Testis (tissue), 3 donors: ENCODE data around the gene INTS6. TPM values are rescaled to one million over a fixed set of nuclear protein-coding genes. Genes with fewer than 3 reads are reported as not detected.

Experiments
- DNase-seq: peaks from one replicate; pipeline ENCODE4 v3.0.0-alpha.2; 2019
- H3K27ac ChIP-seq, 2 donors: fragments of 200-600 bp; sonication (generic); one replicate each; pipeline ENCODE4 v1.5.1; 2019
- H3K27me3 ChIP-seq: fragments of 200-600 bp; sonication (generic); one replicate; pipeline ENCODE4 v1.5.1; 2019
- H3K36me3 ChIP-seq: fragments of 200-600 bp; sonication (generic); one replicate; pipeline ENCODE4 v1.5.1; 2017; ENCODE audit warnings: low read depth; ENCODE audit errors: missing control alignments
- H3K4me1 ChIP-seq: fragments of 200-600 bp; sonication (generic); one replicate; pipeline ENCODE4 v1.5.1; 2019
- H3K4me3 ChIP-seq, 2 donors: fragments of 200-600 bp; sonication (generic); one replicate each; pipeline ENCODE4 v1.5.1; 2017 to 2019
- H3K9me3 ChIP-seq: fragments of 200-600 bp; sonication (generic); one replicate; pipeline ENCODE4 v1.5.1; 2017
- POLR2A ChIP-seq: fragments of 450-650 bp; IDR thresholded peaks from one replicate; pipeline ENCODE4 v1.6.1; 2017; ENCODE audit warnings: antibody characterized with exemption, mild to moderate bottlenecking, moderate library complexity
- WGBS, 2 donors: methylation state at CpG; one replicate each; pipeline ENCODE4 v1.1.5; 2018; 5-methylcytosine and 5-hydroxymethylcytosine counted together
- intact Hi-C: fragments of 100-400 bp; cut with DNase I; formaldehyde crosslinking; loops from one replicate; pipeline ENCODE4 v1.15.1; 2023; ENCODE audit warnings: low total_unique reads
- polyA plus RNA-seq: library from polyadenylated mRNA; stranded (reverse); fragments of 350-450 nt; fragmentation: Illumina TruSeq; extraction: RNeasy Lipid Tissue Mini Kit (QIAGEN cat#74804); gene quantifications from one replicate; pipeline ENCODE4 v1.2.3, GENCODE V29; 2014; ENCODE audit warnings: low read depth, low replicate concordance; ENCODE audit not compliant: insufficient read depth
- total RNA-seq, 2 donors: library from RNA; depleted of rRNA; stranded (reverse); fragments of >200 nt; gene quantifications; one replicate each; pipeline ENCODE4 v1.2.3, GENCODE V29; 2016
- TF ChIP-seq, protein P1 (sequence below), 3 experiments: fragments of 450-650 bp in 2 of 3; fragments of 200-600 bp in 1 of 3; sonication (generic) in 1 of 3; IDR thresholded peaks; one replicate each; pipeline ENCODE4 v1.5.1; 2016 to 2019; ENCODE audit warnings: antibody characterized with exemption in 3 of 3, mild to moderate bottlenecking in 2 of 3, moderate library complexity in 1 of 3

The INTS6 gene
- total and polyA plus RNA-seq, 3 donors from 2014 or later: 97.6 to 132 (median 130) TPM

DNA sequence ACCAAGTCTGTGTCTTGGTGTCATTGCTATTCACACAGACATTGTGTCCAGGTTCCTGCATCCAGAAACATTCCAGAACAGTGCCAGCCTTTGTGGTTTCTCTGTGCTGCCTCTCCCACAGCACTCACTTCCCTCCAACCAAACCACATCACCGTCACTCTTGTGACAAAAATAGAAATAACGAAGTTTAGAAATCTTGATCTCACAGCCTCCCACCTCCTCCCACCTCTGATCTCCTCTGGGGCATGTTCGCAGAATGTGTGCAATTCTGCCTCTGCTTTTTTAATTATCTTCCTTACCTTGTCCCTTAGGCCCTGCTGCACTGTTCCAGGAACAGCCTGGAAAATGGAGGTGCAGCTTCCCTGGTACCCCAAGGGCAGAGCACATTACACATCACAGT lies 122.0 kb downstream of the INTS6 start:
- intact Hi-C loops: no loop called here
- Histone ChIP-seq H3K27me3 (no peaks in the 10 kb centered on the region), H3K4me1 (no peaks in the 10 kb centered on the region), H3K27ac (no peak overlapping the region), H3K9me3 (no peaks in the 10 kb centered on the region), H3K4me3 (no peak overlapping the region), H3K36me3 (no peaks in the 10 kb centered on the region)
- TF ChIP-seq, protein P1, sequence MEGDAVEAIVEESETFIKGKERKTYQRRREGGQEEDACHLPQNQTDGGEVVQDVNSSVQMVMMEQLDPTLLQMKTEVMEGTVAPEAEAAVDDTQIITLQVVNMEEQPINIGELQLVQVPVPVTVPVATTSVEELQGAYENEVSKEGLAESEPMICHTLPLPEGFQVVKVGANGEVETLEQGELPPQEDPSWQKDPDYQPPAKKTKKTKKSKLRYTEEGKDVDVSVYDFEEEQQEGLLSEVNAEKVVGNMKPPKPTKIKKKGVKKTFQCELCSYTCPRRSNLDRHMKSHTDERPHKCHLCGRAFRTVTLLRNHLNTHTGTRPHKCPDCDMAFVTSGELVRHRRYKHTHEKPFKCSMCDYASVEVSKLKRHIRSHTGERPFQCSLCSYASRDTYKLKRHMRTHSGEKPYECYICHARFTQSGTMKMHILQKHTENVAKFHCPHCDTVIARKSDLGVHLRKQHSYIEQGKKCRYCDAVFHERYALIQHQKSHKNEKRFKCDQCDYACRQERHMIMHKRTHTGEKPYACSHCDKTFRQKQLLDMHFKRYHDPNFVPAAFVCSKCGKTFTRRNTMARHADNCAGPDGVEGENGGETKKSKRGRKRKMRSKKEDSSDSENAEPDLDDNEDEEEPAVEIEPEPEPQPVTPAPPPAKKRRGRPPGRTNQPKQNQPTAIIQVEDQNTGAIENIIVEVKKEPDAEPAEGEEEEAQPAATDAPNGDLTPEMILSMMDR (IDR thresholded peaks at IDR 0.05): no peak
- no peak for TF ChIP-seq POLR2A
- WGBS, 2 donors: 51 to 64% methylated on average over 3 of the region's 3 CpGs
- peak; percentile 63 for DNase-seq

DNA sequence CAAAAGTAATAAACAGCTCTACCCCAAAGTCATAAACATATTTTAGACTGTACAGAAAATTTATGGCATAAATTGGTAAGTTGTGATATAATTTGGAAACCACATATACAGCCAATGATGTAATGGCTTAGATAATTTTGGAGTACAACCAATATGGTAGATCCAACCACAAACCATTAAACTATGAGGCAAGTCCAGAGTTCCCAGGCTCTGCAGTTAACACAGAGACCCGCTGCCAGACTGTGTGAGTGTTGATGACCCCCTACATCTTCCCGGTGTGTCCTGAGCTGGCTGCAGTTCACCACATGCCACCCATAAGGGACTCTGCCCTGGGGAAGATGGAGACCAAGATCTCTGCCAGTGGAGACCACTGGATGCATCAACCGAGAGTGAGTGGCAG lies 123.2 kb downstream of the INTS6 start:
- Histone ChIP-seq H3K27ac (no peak overlapping the region), H3K4me3 (no peak overlapping the region), H3K27me3 (no peaks in the 10 kb centered on the region), H3K36me3 (no peaks in the 10 kb centered on the region), H3K4me1 (no peaks in the 10 kb centered on the region), H3K9me3 (no peaks in the 10 kb centered on the region)
- intact Hi-C loops: no loop called here
- no peak for TF ChIP-seq POLR2A
- TF ChIP-seq, protein P1 (IDR thresholded peaks at IDR 0.05): no peak
- WGBS, 2 donors: 89 to 94% methylated on average over 3 of the region's 3 CpGs
- no peak for DNase-seq

DNA sequence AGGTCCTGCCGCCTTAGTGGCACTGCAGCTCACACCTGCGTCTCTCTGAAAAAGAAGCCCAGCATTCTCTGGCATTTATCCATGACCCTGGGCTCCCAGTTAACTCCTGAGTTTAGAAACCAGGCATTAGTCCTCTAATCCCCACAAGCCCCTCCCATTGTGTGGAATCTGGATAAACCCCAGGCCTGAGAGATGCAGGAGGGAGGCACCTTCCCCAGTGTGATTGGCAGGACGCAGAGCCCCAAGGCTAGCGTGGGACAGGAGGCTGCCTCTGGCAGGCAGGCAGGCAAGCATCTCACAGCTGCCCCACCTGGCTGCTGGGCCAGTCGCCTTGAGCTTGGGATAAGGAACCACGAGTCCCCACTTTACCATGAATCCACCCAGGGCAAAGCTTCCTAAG lies 124.3 kb downstream of the INTS6 start:
- H3K27ac ChIP-seq: no peak overlapping the region

DNA sequence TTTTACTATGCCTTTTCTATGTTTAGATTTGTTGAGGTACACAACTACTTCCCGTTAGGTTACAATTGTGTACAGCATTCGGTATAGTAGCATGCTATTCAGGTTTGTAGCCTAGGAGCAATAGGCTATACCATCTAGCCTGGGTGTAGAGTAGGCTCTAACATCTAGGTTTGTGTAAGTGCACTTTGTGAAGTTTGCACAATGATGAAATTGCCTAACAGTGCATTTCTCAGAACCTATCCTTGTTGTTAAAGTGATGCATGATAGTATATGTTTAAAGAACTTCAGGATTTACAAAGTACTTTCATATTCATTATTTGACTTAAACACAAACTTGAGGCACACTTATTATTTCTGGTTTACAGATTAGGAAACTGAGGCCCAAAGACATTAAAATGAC lies 124.9 kb downstream of the INTS6 start:
- Histone ChIP-seq H3K4me3 (no peak overlapping the region), H3K27ac (no peak overlapping the region), H3K36me3 (no peaks in the 10 kb centered on the region), H3K27me3 (no peaks in the 10 kb centered on the region), H3K4me1 (no peaks in the 10 kb centered on the region), H3K9me3 (no peaks in the 10 kb centered on the region)
- 93 to 97% methylated on average over 2 of the region's 2 CpGs for WGBS, 2 donors
- TF ChIP-seq POLR2A: no peak
- TF ChIP-seq, protein P1 (IDR thresholded peaks at IDR 0.05): no peak
- DNase-seq: no peak
- intact Hi-C loops: no loop called here

More for the DNA sequence above, 124.3 kb downstream of the INTS6 start:
- no peaks in the 10 kb centered on the region for H3K9me3 ChIP-seq
- DNase-seq: no peak
- no peaks in the 10 kb centered on the region for H3K4me1 ChIP-seq
- H3K27me3 ChIP-seq: no peaks in the 10 kb centered on the region
- intact Hi-C loops: no loop called here
- H3K4me3 ChIP-seq: no peak overlapping the region
- no peaks in the 10 kb centered on the region for H3K36me3 ChIP-seq
- TF ChIP-seq, protein P1 (IDR thresholded peaks at IDR 0.05): no peak
- no peak for TF ChIP-seq POLR2A
- WGBS, 2 donors: 74 to 81% methylated on average over 5 to 6 of the region's 6 CpGs

DNA sequence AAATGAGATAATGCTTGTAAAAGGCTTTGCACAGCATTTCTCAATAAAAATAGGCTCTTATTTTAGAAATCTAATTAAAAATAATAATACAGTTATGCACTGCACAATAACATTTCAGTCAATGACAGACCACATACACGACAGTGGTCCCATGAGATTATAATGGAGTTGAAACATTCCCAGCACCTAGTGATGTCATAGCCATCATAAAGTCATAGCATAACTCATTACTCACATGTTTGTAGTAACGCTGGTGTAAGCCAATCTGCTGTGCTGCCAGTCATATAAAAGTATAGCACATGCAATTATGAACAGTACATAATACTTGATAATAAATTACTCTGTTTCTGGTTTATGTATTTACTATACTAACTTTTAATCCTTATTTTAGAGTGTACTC lies 126.1 kb downstream of the INTS6 start:
- no peak overlapping the region for H3K4me3 ChIP-seq
- H3K4me1 ChIP-seq: no peaks in the 10 kb centered on the region
- 81 to 97% methylated on average over 2 of the region's 2 CpGs for WGBS, 2 donors
- no peak for DNase-seq
- H3K27ac ChIP-seq: no peak overlapping the region
- H3K9me3 ChIP-seq: no peaks in the 10 kb centered on the region
- H3K27me3 ChIP-seq: no peaks in the 10 kb centered on the region
- intact Hi-C loops: no loop called here
- H3K36me3 ChIP-seq: no peaks in the 10 kb centered on the region
- TF ChIP-seq, protein P1 (IDR thresholded peaks at IDR 0.05): no peak
- TF ChIP-seq POLR2A: no peak
